SK-N-SH treated with all-trans-retinoic acid at 6 μM for 48 hours (cell line): ENCODE results near the gene GABARAPL1.

Experiments used
- ARNTL ChIP-seq: fragments of 450-650 bp; formaldehyde crosslinking; IDR thresholded peaks from 2 replicates; pipeline ENCODE4 v1.5.0; 2020; ENCODE audit warnings: low read depth, mild to moderate bottlenecking, moderate library complexity, borderline replicate concordance
- BACH2 ChIP-seq: fragments of 250-450 bp; sonication (Bioruptor Pico); IDR thresholded peaks from 2 replicates; pipeline ENCODE4 v1.9.0; 2021; ENCODE audit warnings: mild to moderate bottlenecking, borderline replicate concordance
- CREB5 ChIP-seq: fragments of 250-450 bp; sonication (Bioruptor Pico); IDR thresholded peaks from 2 replicates; pipeline ENCODE4 v1.5.1; 2020; ENCODE audit warnings: low read depth, mild to moderate bottlenecking, moderate library complexity
- GLIS3 ChIP-seq: fragments of 250-450 bp; sonication (Bioruptor Pico); IDR thresholded peaks from 2 replicates; pipeline ENCODE4 v1.5.0; 2020; ENCODE audit warnings: mild to moderate bottlenecking, moderate library complexity
- ISL1 ChIP-seq: fragments of 250-450 bp; sonication (Bioruptor Pico); IDR thresholded peaks from 2 replicates; pipeline ENCODE4 v2.1.2; 2022; ENCODE audit warnings: mild to moderate bottlenecking, moderate library complexity
- OSR1 ChIP-seq: fragments of 250-450 bp; sonication (Bioruptor Pico); IDR thresholded peaks from 2 replicates; pipeline ENCODE4 v1.8.0; 2022; ENCODE audit warnings: moderate library complexity, mild to moderate bottlenecking, inconsistent platforms
- RARB ChIP-seq: fragments of 250-450 bp; sonication (Bioruptor Pico); IDR thresholded peaks from 2 replicates; pipeline ENCODE4 v1.8.0; 2021; ENCODE audit warnings: mild to moderate bottlenecking, moderate library complexity
- TCF4 ChIP-seq: fragments of 250-450 bp; sonication (Bioruptor Pico); IDR thresholded peaks from 2 replicates; pipeline ENCODE4 v1.8.0; 2021; ENCODE audit warnings: mild to moderate bottlenecking, moderate library complexity, borderline replicate concordance
- TOX ChIP-seq: fragments of 250-450 bp; sonication (Bioruptor Pico); IDR thresholded peaks from 2 replicates; pipeline ENCODE4 v1.8.0; 2021; ENCODE audit warnings: mild to moderate bottlenecking, moderate library complexity, borderline replicate concordance
- ZFP3 ChIP-seq: fragments of 250-450 bp; sonication (Bioruptor Pico); IDR thresholded peaks from 2 replicates; pipeline ENCODE4 v1.5.0; 2020; ENCODE audit warnings: mild to moderate bottlenecking, moderate library complexity
- ZFP30 ChIP-seq: fragments of 450-650 bp; formaldehyde crosslinking; IDR thresholded peaks from 2 replicates; pipeline ENCODE4 v1.5.0; 2022; ENCODE audit warnings: mild to moderate bottlenecking, moderate library complexity
- ZNF565 ChIP-seq: fragments of 450-650 bp; formaldehyde crosslinking; conservative IDR thresholded peaks from 2 replicates; pipeline ENCODE4 v1.5.0; 2020; ENCODE audit warnings: low read depth, mild to moderate bottlenecking, moderate library complexity
- ZNF8 ChIP-seq: fragments of 450-650 bp; formaldehyde crosslinking; IDR thresholded peaks from 2 replicates; pipeline ENCODE4 v1.5.0; 2020; ENCODE audit warnings: mild to moderate bottlenecking, moderate library complexity
- TF ChIP-seq, protein P1 (sequence below): fragments of 250-450 bp; sonication (Bioruptor Pico); IDR thresholded peaks from 2 replicates; pipeline ENCODE4 v1.8.0; 2020; ENCODE audit warnings: mild to moderate bottlenecking, moderate library complexity, borderline replicate concordance

DNA sequence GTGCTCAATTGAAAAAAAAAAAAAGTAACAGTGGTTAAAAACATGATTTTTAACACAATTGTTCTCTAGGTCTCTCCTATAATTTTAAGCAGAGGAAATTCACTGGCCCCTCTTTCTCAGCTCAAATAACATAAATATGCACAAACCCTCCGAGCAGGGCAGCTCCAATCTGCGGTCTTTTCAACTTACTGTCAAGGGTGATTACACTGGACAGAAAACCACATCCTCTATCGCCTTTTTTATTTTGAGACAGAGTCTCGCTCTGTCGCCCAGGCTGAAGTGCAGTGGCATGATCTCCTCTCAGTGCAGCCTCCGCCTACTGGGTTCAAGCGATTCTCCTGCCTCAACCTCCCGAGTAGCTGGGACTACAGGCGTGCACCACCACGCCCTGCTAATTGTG, 16.5 kb upstream of the GABARAPL1 start:
- TF ChIP-seq ISL1 (CRISPR knock-in tag): no peak
- no peak for TF ChIP-seq RARB (CRISPR knock-in tag)
- no peak for TF ChIP-seq CREB5 (CRISPR knock-in tag)
- TF ChIP-seq OSR1: no peak
- TF ChIP-seq, protein P1, sequence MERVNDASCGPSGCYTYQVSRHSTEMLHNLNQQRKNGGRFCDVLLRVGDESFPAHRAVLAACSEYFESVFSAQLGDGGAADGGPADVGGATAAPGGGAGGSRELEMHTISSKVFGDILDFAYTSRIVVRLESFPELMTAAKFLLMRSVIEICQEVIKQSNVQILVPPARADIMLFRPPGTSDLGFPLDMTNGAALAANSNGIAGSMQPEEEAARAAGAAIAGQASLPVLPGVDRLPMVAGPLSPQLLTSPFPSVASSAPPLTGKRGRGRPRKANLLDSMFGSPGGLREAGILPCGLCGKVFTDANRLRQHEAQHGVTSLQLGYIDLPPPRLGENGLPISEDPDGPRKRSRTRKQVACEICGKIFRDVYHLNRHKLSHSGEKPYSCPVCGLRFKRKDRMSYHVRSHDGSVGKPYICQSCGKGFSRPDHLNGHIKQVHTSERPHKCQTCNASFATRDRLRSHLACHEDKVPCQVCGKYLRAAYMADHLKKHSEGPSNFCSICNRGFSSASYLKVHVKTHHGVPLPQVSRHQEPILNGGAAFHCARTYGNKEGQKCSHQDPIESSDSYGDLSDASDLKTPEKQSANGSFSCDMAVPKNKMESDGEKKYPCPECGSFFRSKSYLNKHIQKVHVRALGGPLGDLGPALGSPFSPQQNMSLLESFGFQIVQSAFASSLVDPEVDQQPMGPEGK (CRISPR knock-in tag): no peak
- TF ChIP-seq ZFP30: no peak
- TF ChIP-seq ZFP3 (CRISPR knock-in tag): no peak
- TF ChIP-seq TOX (CRISPR knock-in tag): no peak
- no peak for TF ChIP-seq TCF4 (CRISPR knock-in tag)
- no peak for TF ChIP-seq ZNF565 (CRISPR knock-in tag)
- TF ChIP-seq ARNTL (CRISPR knock-in tag): no peak
- TF ChIP-seq ZNF8: no peak
- no peak for TF ChIP-seq BACH2 (CRISPR knock-in tag)
- TF ChIP-seq GLIS3 (CRISPR knock-in tag): no peak
